Spinal cord (tissue), 10 donors: ENCODE measurements around the gene DNAAF6. TPM values are rescaled to one million over a fixed set of nuclear protein-coding genes. Genes with fewer than 3 reads are reported as not detected.
A peak's percentile ranks its signal among the peaks of the same experiment; 100 is the strongest.

Experiments used
- DNase-seq, 6 donors: peaks; one replicate each; pipeline versions ENCODE4 v3.0.0 to v3.0.0-alpha.2; 2013 to 2015; ENCODE audit warnings: low spot score in 6 of 6, low read depth in 4 of 6
- H3K27ac ChIP-seq: one replicate; pipeline ENCODE4 v1.5.1; 2013; ENCODE audit warnings: low read depth, low read length, control low read depth
- H3K27me3 ChIP-seq: one replicate; pipeline ENCODE4 v1.6.1; 2013; ENCODE audit warnings: low read length; ENCODE audit not compliant: control insufficient read depth, insufficient read depth
- H3K36me3 ChIP-seq: one replicate; pipeline ENCODE4 v1.6.1; 2013; ENCODE audit warnings: low read length; ENCODE audit not compliant: control insufficient read depth, insufficient read depth
- H3K4me1 ChIP-seq: one replicate; pipeline ENCODE4 v1.6.1; 2013; ENCODE audit warnings: low read length; ENCODE audit not compliant: control insufficient read depth, insufficient read depth
- H3K4me3 ChIP-seq: one replicate; pipeline ENCODE4 v1.5.1; 2013; ENCODE audit warnings: low read depth, low read length, control low read depth
- H3K9me3 ChIP-seq: one replicate; pipeline ENCODE4 v1.6.1; 2013; ENCODE audit warnings: low read length; ENCODE audit not compliant: control insufficient read depth, insufficient read depth
- WGBS: methylation state at CpG from one replicate; pipeline ENCODE4 v1.1.5; 2013; ENCODE audit warnings: missing lambda C conversion rate; ENCODE audit not compliant: insufficient coverage; 5-methylcytosine and 5-hydroxymethylcytosine counted together
- polyA plus RNA-seq, 2 donors: library from polyadenylated mRNA; unstranded; fragments of 120-200 nt; gene quantifications; one replicate each; pipeline ENCODE4 v1.2.1, GENCODE V29; 2013; ENCODE audit not compliant: insufficient read length in 2 of 2
- total RNA-seq, 2 donors: library from RNA; depleted of rRNA in 1 of 2; stranded (reverse); fragments of 120-200 nt in 1 of 2; fragments of >200 nt in 1 of 2; gene quantifications; one replicate each; pipeline versions ENCODE4 v1.2.3 to v1.2.4, GENCODE V29; 2013 to 2014
- donor health status: healthy.

DNAAF6 gene
- total and polyA plus RNA-seq, 4 donors = 0.59 to 1.8 (median 1.2) TPM

DNA sequence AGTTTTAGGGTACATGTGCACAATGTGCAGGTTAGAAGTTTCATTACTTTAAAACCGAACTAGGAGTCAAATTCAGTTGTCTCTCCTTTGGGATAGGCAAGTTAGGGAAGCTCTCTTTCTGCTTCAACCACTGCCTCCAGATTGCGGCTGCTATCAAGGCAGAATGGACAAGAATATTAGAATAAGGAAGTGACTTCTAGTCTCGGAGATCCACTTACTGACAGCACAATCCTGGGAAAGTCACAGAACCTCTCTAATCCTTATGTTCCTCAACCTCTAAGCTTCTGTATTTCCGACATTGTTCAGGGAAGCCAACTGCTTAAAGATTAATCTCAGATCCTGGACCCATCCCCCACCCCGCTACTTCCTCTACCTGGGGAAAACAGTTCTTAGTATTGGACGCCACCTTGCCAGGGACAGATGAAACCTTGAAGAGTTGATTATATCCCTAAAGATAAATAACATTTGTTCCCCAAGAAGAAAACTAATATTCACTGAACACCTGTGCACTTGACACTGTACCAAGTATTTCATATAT lies 2.3 kb upstream of the DNAAF6 start:
- no peak overlapping the region for H3K27ac ChIP-seq
- H3K27me3 ChIP-seq = peaks cover 17% of the 10 kb centered on the region
- peaks cover 9% of the 10 kb centered on the region for H3K4me1 ChIP-seq
- H3K36me3 ChIP-seq = no peaks in the 10 kb centered on the region
- 88% methylated on average over 1 of the region's 6 CpGs for WGBS
- no peaks in the 10 kb centered on the region for H3K9me3 ChIP-seq
- DNase-seq = peak in 1 of 6 donors; percentile 1
- H3K4me3 ChIP-seq = no peak overlapping the region

DNA sequence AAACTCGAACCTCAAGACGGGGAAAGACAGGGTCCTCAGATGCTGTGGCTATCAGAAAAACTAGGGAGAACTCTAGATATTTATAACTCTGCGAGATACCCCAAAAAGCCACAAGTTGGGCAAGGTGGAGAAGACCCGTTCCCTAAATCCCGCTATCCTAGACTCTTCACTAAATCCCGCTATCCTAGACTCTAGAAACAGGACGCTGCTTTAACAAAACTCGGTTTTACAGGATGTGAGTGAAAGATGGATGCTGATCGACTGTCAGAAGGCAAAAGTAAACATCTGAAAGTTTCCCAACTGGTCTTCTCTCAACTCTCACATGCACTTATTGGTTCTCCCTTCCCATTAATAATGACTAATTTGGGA lies 270 bp downstream of the DNAAF6 start:
- no peak for DNase-seq
- Histone ChIP-seq H3K27me3 (peaks cover 17% of the 10 kb centered on the region), H3K9me3 (no peaks in the 10 kb centered on the region), H3K4me3 (no peak overlapping the region), H3K27ac (no peak overlapping the region), H3K36me3 (no peaks in the 10 kb centered on the region), H3K4me1 (peaks cover 9% of the 10 kb centered on the region)
- 19% methylated on average over 2 of the region's 9 CpGs for WGBS

DNA sequence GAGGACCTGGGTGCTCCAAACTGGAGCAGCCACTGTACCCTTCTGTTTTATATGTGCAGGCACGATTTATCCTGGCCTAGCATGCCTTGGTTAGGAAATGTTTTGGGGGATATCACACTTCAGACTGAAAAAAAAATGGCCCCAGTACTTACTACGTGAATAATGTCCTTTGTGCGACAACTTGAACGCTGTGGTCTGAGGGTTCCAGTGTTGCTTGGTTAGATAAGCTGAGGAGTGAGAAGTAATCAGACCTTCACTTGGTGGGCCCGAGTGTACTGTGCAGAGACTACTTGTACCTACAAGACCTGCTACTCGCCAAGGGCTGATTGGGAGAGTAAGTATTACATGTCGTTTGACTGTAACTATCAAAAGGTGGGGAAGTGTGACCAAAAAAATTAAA lies 678 bp downstream of the DNAAF6 start:
- no peak for DNase-seq
- H3K27ac ChIP-seq = no peak overlapping the region
- H3K9me3 ChIP-seq = no peaks in the 10 kb centered on the region
- no peaks in the 10 kb centered on the region for H3K36me3 ChIP-seq
- H3K27me3 ChIP-seq = peaks cover 17% of the 10 kb centered on the region
- WGBS = 88% methylated on average over 5 of the region's 7 CpGs
- no peak overlapping the region for H3K4me3 ChIP-seq
- peaks cover 9% of the 10 kb centered on the region for H3K4me1 ChIP-seq

DNA sequence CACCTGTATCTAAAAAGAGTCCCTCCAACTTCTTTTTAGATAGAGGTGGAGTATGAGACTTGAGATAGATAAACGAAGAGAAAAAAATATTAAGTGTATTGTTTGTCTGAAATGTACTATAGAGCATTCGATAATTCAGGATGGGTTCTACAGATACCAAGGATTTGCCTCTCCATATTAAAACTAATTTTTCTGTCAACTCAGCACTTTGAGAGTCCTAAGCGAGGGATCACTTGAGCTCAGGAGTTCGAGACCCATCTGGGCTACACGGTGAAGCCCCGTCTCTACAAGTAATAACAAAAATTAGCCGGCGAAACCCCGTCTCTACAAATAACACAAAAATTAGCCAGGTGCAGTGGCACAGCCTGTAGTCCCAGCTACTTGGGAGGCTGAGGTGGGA lies 1.5 kb downstream of the DNAAF6 start:
- no CpG with 5 or more reads among the region's 9 CpGs for WGBS
- Histone ChIP-seq H3K36me3 (no peaks in the 10 kb centered on the region), H3K27ac (no peak overlapping the region), H3K4me1 (peaks cover 9% of the 10 kb centered on the region), H3K27me3 (peaks cover 17% of the 10 kb centered on the region), H3K9me3 (no peaks in the 10 kb centered on the region), H3K4me3 (no peak overlapping the region)
- no peak for DNase-seq

GRCh38 chrX:107213477-107213876 lies 7.1 kb downstream of the DNAAF6 start:
- Histone ChIP-seq H3K4me3 (no peak overlapping the region), H3K27ac (no peak overlapping the region), H3K36me3 (no peaks in the 10 kb centered on the region), H3K27me3 (no peaks in the 10 kb centered on the region), H3K4me1 (no peaks in the 10 kb centered on the region), H3K9me3 (no peaks in the 10 kb centered on the region)
- DNase-seq = no peak
- no CpG with 5 or more reads among the region's 1 CpG for WGBS

GRCh38 chrX:107226757-107227156 lies 20.3 kb downstream of the DNAAF6 start:
- DNase-seq = peak in 1 of 6 donors; percentile 3
- Histone ChIP-seq H3K4me3 (no peak overlapping the region), H3K4me1 (no peaks in the 10 kb centered on the region), H3K27me3 (no peaks in the 10 kb centered on the region), H3K27ac (no peak overlapping the region), H3K9me3 (no peaks in the 10 kb centered on the region), H3K36me3 (no peaks in the 10 kb centered on the region)
- no CpG with 5 or more reads among the region's 1 CpG for WGBS

DNA sequence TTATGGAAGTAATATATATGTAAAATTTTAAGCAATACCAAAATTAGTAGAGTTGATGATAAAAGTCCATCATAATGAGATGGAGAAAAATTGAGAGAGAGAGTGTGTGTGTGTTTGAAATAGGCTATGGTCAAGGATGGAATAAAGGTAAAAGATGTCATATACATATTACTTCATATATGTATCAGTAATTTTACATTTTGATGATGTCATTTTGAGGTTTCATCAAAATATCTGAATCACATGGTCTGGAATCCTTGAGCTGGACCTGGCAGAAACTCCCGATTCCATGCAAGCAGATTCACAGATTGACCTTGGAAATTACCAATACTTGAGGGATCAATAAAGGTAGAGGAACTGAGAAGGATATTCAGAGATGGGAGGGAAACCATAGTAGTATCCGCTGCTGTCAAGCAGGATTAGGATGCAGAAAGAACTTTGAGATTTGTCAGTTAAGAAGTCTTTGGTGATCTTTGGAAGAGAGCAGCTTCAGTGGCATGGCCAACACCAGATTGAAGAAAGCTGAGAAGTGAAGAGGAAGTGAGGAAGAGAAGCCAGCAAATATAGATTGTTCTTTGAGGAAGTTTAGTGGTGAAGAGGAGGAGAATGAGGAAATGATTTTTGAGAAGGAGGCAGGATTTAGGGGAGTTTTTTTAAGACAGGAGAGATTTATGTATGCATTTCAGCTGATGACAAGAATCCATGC lies 21.5 kb downstream of the DNAAF6 start:
- WGBS = 82% methylated on average over 2 of the region's 2 CpGs
- peaks cover 2% of the 10 kb centered on the region for H3K27me3 ChIP-seq
- H3K9me3 ChIP-seq = no peaks in the 10 kb centered on the region
- H3K4me3 ChIP-seq = no peak overlapping the region
- no peaks in the 10 kb centered on the region for H3K4me1 ChIP-seq
- no peak overlapping the region for H3K27ac ChIP-seq
- DNase-seq = no peak
- H3K36me3 ChIP-seq = no peaks in the 10 kb centered on the region

GRCh38 chrX:107228486-107228819 lies 22.0 kb downstream of the DNAAF6 start:
- Histone ChIP-seq H3K4me1 (no peaks in the 10 kb centered on the region), H3K9me3 (no peaks in the 10 kb centered on the region), H3K27me3 (peaks cover 2% of the 10 kb centered on the region), H3K4me3 (no peak overlapping the region), H3K36me3 (no peaks in the 10 kb centered on the region), H3K27ac (no peak overlapping the region)
- no peak for DNase-seq
- 40% methylated on average over 1 of the region's 2 CpGs for WGBS

DNA sequence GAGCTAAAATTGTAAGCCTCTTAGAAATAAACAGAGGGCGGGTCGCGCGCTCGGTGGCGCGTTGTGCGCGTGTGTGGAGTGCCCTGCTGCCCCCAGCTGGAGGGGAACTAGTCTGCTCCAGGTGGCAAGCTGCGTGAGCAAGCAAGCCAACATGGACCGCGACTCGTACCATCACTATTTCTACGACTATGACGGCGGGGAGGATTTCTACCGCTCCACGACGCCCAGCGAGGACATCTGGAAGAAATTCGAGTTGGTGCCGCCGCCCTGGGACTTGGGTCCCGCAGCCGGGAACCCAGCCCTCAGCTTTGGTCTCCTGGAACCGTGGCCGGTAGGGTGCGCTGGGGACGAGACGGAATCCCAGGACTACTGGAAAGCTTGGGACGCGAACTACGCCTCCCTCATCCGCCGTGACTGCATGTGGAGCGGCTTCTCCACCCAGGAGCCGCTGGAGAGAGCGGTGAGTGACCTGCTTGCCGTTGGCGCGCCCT lies 66.1 kb downstream of the DNAAF6 start:
- H3K4me3 ChIP-seq = no peak overlapping the region
- no peaks in the 10 kb centered on the region for H3K36me3 ChIP-seq
- peaks cover 2% of the 10 kb centered on the region for H3K9me3 ChIP-seq
- peaks cover 13% of the 10 kb centered on the region for H3K27me3 ChIP-seq
- DNase-seq = no peak
- WGBS = 26% methylated on average over 41 of the region's 41 CpGs
- no peak overlapping the region for H3K27ac ChIP-seq
- peaks cover 7% of the 10 kb centered on the region for H3K4me1 ChIP-seq

DNA sequence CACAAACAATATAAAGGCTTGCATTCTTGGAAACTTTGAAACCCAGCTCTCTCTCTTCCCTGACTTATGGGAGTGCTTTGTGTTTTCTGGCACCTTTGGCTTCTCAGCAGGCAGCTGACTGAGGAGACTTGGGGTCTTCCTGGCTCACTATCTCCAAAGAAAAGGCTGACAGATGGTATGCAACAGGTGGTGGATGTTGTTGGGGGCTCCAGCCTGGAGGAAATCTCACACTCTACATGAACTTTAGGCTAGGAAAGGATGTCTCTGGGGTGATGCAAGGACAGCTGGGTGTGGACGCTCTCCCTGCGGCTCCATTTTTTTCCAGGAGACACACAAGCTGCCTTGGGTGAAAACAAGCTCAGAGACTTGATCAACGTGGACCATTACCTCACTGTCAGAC lies 67.4 kb downstream of the DNAAF6 start:
- peaks cover 13% of the 10 kb centered on the region for H3K27me3 ChIP-seq
- H3K27ac ChIP-seq = no peak overlapping the region
- H3K9me3 ChIP-seq = peaks cover 2% of the 10 kb centered on the region
- H3K4me3 ChIP-seq = no peak overlapping the region
- H3K36me3 ChIP-seq = no peaks in the 10 kb centered on the region
- peaks cover 7% of the 10 kb centered on the region for H3K4me1 ChIP-seq
- 80% methylated on average over 2 of the region's 3 CpGs for WGBS
- no peak for DNase-seq
